ENCODE measurements around the gene FGF12. TPM values are rescaled to one million over a fixed set of nuclear protein-coding genes. Genes with fewer than 3 reads are reported as not detected.
"Not testable (repeated sequence)": the region's sequence is repeated elsewhere in the genome, so short reads cannot be mapped to it uniquely, and the experiment has no call there.

The FGF12 gene
- total RNA-seq, 1 experiment from 2014 or later, result 0.07 TPM

GRCh38 chr3:192718156-192718555 is 9.2 kb downstream of the FGF12 start:
- no peaks in the 10 kb centered on the region for H3K9me3 ChIP-seq (ENCODE audit: control insufficient read depth in 1 of 2, insufficient read depth in 1 of 2, low read depth in 1 of 2, low read length in 2 of 2)
- no peak overlapping the region for H3K4me2 ChIP-seq (ENCODE audit: low read length)
- DNase-seq (ENCODE audit: low read depth, low spot score) (no peak), ATAC-seq (no peak)
- RAD21 ChIA-PET (ENCODE audit: low non-redundant PET in 1 of 2, low total read pairs in 2 of 2, uncharacterized antibody in 2 of 2, unreplicated experiment in 2 of 2), result no interaction called here
- no peak overlapping the region for H3K9ac ChIP-seq (ENCODE audit: low read length)
- no peaks in the 10 kb centered on the region for H3K9me2 ChIP-seq (ENCODE audit: insufficient read depth)
- H3K79me2 ChIP-seq (ENCODE audit: insufficient read depth, low read length), result no peaks in the 10 kb centered on the region
- CTCF ChIA-PET, result no interaction called here
- H2AFZ ChIP-seq (ENCODE audit: low read depth, low read length, poor library complexity, severe bottlenecking), result no peak overlapping the region
- intact Hi-C loops (cut with micrococcal nuclease), result no loop called here
- peaks cover 41% of the 10 kb centered on the region for H3K27me3 ChIP-seq (ENCODE audit: insufficient read depth, low read length)
- no peak overlapping the region for H3K27ac ChIP-seq (ENCODE audit: low read depth, low read length)
- POLR2A ChIA-PET, result no interaction called here
- H3K4me1 ChIP-seq (ENCODE audit: control insufficient read depth in 1 of 2, insufficient read depth in 2 of 2, low read length in 2 of 2), result no peaks in the 10 kb centered on the region
- no peaks in the 10 kb centered on the region for H3K36me3 ChIP-seq (ENCODE audit: control insufficient read depth in 1 of 2, insufficient read depth in 2 of 2, low read length in 2 of 2)
- H3K4me3 ChIP-seq (replicated peaks in 1 of 2; ENCODE audit: low read depth in 1 of 2, low read length in 2 of 2), result no peak overlapping the region
- no TSS peak for BruUV-seq (replicated peaks)
- H4K20me1 ChIP-seq (ENCODE audit: insufficient read depth), result no peaks in the 10 kb centered on the region
- TF ChIP-seq FOSL1 (IDR thresholded peaks at IDR 0.05; ENCODE audit: low read depth), result no peak
- TF ChIP-seq RAD21 (IDR thresholded peaks at IDR 0.05; ENCODE audit: low read depth), result no peak
- TF ChIP-seq, protein P1, sequence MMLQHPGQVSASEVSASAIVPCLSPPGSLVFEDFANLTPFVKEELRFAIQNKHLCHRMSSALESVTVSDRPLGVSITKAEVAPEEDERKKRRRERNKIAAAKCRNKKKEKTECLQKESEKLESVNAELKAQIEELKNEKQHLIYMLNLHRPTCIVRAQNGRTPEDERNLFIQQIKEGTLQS (IDR thresholded peaks at IDR 0.05), result no peak
- no peak for TF ChIP-seq TCF7L2 (IDR thresholded peaks at IDR 0.05; ENCODE audit: borderline replicate concordance, extremely low read depth, insufficient read depth, insufficient read length)
- no peak for TF ChIP-seq POLR2AphosphoS5 (IDR thresholded peaks at IDR 0.05; ENCODE audit: low read depth, low read length)
- TF ChIP-seq CTCF (IDR thresholded peaks at IDR 0.05 in 2 of 3, conservative IDR thresholded peaks at IDR 0.05 in 1 of 3; ENCODE audit: borderline replicate concordance in 1 of 3, insufficient read depth in 1 of 3, low read depth in 2 of 3, low read length in 2 of 3), result no peak
- no peak for TF ChIP-seq SRF (IDR thresholded peaks at IDR 0.05; ENCODE audit: low read depth)
- no peak for TF ChIP-seq CEBPB (IDR thresholded peaks at IDR 0.05; ENCODE audit: low read depth)

- BruUV-seq (replicated peaks), result no TSS peak
- no peak overlapping the region for H3K27ac ChIP-seq (ENCODE audit: low read depth, low read length)
- H2AFZ ChIP-seq (ENCODE audit: low read depth, low read length, poor library complexity, severe bottlenecking), result no peak overlapping the region
- no peaks in the 10 kb centered on the region for H4K20me1 ChIP-seq (ENCODE audit: insufficient read depth)
- TF ChIP-seq EZH2phosphoT487 (IDR thresholded peaks at IDR 0.05; ENCODE audit: borderline replicate concordance) (no peak), EGR1 (IDR thresholded peaks at IDR 0.05; ENCODE audit: low read depth) (no peak), CEBPB (IDR thresholded peaks at IDR 0.05; ENCODE audit: low read depth) (no peak), ZNF274 (IDR thresholded peaks at IDR 0.05; ENCODE audit: low read depth, low read length) (no peak), SRF (IDR thresholded peaks at IDR 0.05; ENCODE audit: low read depth) (no peak), JUND (IDR thresholded peaks at IDR 0.05) (no peak)
- H3K36me3 ChIP-seq (ENCODE audit: control insufficient read depth in 1 of 2, insufficient read depth in 2 of 2, low read length in 2 of 2), result no peaks in the 10 kb centered on the region
- DNase-seq (ENCODE audit: low read depth, low spot score) (no peak), ATAC-seq (no peak)
- RAD21 ChIA-PET (ENCODE audit: low non-redundant PET in 1 of 2, low total read pairs in 2 of 2, uncharacterized antibody in 2 of 2, unreplicated experiment in 2 of 2), result no interaction called here
- H3K9me2 ChIP-seq (ENCODE audit: insufficient read depth), result no peaks in the 10 kb centered on the region
- H3K9ac ChIP-seq (ENCODE audit: low read length), result no peak overlapping the region
- no peak overlapping the region for H3K4me2 ChIP-seq (ENCODE audit: low read length)
- no peak overlapping the region for H3K4me3 ChIP-seq (replicated peaks in 1 of 2; ENCODE audit: low read depth in 1 of 2, low read length in 2 of 2)
- intact Hi-C loops (cut with micrococcal nuclease), result no loop called here
- peaks cover 30% of the 10 kb centered on the region; the same call in 1 of the 2 replicates for H3K27me3 ChIP-seq (ENCODE audit: insufficient read depth, low read length)
- CTCF ChIA-PET, result no interaction called here
- no peaks in the 10 kb centered on the region for H3K4me1 ChIP-seq (ENCODE audit: control insufficient read depth in 1 of 2, insufficient read depth in 2 of 2, low read length in 2 of 2)
- H3K9me3 ChIP-seq (ENCODE audit: control insufficient read depth in 1 of 2, insufficient read depth in 1 of 2, low read depth in 1 of 2, low read length in 2 of 2), result no peaks in the 10 kb centered on the region
- H3K79me2 ChIP-seq (ENCODE audit: insufficient read depth, low read length), result no peaks in the 10 kb centered on the region
- POLR2A ChIA-PET, result no interaction called here
Observed at GRCh38 chr3:192715126-192715525, 12.2 kb downstream of the FGF12 start.

DNA sequence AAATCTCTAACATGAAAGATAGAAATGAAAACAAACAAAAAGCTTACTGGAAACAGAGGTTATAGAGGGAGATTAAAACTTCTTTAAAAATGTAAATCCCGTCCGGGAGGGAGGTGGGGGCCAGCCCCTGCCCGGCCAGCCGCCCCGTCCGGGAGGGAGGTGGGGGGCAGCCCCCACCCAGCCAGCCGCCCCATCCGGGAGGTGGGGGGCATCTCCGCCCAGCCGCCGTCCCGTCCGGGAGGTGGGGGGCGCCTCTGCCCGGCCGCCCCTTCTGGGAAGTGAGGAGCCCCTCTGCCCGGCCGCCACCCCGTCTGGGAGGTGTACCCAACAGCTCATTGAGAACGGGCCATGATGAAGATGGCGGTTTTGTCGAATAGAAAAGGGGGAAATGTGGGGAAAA is 16.2 kb downstream of the FGF12 start:
- H3K36me3 ChIP-seq (ENCODE audit: control insufficient read depth in 1 of 2, insufficient read depth in 2 of 2, low read length in 2 of 2); ATAC-seq; RAD21 ChIA-PET (ENCODE audit: low non-redundant PET in 1 of 2, low total read pairs in 2 of 2, uncharacterized antibody in 2 of 2, unreplicated experiment in 2 of 2); CTCF ChIA-PET; H3K4me2 ChIP-seq (ENCODE audit: low read length); H2AFZ ChIP-seq (ENCODE audit: low read depth, low read length, poor library complexity, severe bottlenecking); POLR2A ChIA-PET; H4K20me1 ChIP-seq (ENCODE audit: insufficient read depth); intact Hi-C loops (cut with micrococcal nuclease); H3K79me2 ChIP-seq (ENCODE audit: insufficient read depth, low read length); BruUV-seq (replicated peaks); DNase-seq (ENCODE audit: low read depth, low spot score); H3K4me3 ChIP-seq (replicated peaks in 1 of 2; ENCODE audit: low read depth in 1 of 2, low read length in 2 of 2); H3K9ac ChIP-seq (ENCODE audit: low read length); H3K27ac ChIP-seq (ENCODE audit: low read depth, low read length); H3K9me2 ChIP-seq (ENCODE audit: insufficient read depth); H3K4me1 ChIP-seq (ENCODE audit: control insufficient read depth in 1 of 2, insufficient read depth in 2 of 2, low read length in 2 of 2); H3K9me3 ChIP-seq (ENCODE audit: control insufficient read depth in 1 of 2, insufficient read depth in 1 of 2, low read depth in 1 of 2, low read length in 2 of 2): not testable (repeated sequence)
- H3K27me3 ChIP-seq (ENCODE audit: insufficient read depth, low read length), result peaks cover 32% of the 10 kb centered on the region; the same call in 1 of the 2 replicates
